OCI-LY7 (cell line): Measurements from ENCODE around the gene ZDHHC11B.

Source experiments
- CTCF ChIP-seq: fragments of 200-600 bp; sonication (generic); conservative IDR thresholded peaks from 2 replicates; pipeline ENCODE4 v1.5.1; 2014; ENCODE audit warnings: mild to moderate bottlenecking, antibody characterized with exemption, low read length, moderate library complexity, mixed read lengths
- EZH2phosphoT487 ChIP-seq: fragments of 200-600 bp; sonication (generic); IDR thresholded peaks from 2 replicates; pipeline ENCODE4 v1.6.1; 2018; ENCODE audit warnings: low read depth, borderline replicate concordance, mild to moderate bottlenecking, mixed run types, antibody characterized with exemption, low read length, moderate library complexity, mixed read lengths

- TF ChIP-seq CTCF (no peak), EZH2phosphoT487 (no peak)
These were observed 37.0 kb upstream of the ZDHHC11B start for GRCh38 chr5:821504-821903.
